ENCODE data around the gene TEP1. TPM values are rescaled to one million over a fixed set of nuclear protein-coding genes. Genes with fewer than 3 reads are reported as not detected.

TEP1 gene
- total RNA-seq, 2 experiments from 2014 or later, result 13.4 to 26.8 TPM

DNA sequence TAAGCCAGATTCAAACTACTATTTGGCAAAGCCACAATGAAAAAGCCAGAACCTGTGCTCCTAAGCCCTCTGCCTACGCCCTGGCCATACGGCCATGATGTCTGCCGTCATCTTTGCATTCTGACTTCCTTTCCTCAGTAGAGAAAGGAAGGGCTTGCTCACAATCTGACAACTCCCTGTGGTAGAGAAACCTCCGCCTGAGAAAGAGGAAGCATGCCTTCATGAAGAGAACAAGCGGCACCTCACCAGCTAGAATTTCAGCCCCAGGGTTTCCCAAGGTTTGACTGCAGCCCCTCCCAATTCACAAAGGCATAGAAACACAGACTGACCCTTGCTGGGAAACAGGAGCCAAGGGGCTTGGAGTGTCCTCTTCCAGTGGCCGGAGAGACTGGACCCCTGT, 25.7 kb downstream of the TEP1 start:
- no peaks in the 10 kb centered on the region for H3K9me3 ChIP-seq (ENCODE audit: low read length)
- BruUV-seq (replicated peaks), result no TSS peak
- no peaks in the 10 kb centered on the region for H3K4me1 ChIP-seq (ENCODE audit: insufficient read depth, low read length, poor library complexity, severe bottlenecking)
- no peaks in the 10 kb centered on the region for H3K9me2 ChIP-seq (ENCODE audit: insufficient read depth, low read length)
- no peak for DNase-seq (ENCODE audit: low spot score)
- intact Hi-C loops (cut with micrococcal nuclease; ENCODE audit: unreplicated experiment), result no loop called here
- H3K4me3 ChIP-seq (ENCODE audit: low read depth, low read length, poor library complexity, severe bottlenecking), result no peak overlapping the region
- ChIA-PET CTCF (ENCODE audit: unreplicated experiment) (no interaction called here), POLR2A (interaction anchor here (0.8 to 1.0 kb wide), 2 partner anchors 28 to 293 kb away, joined by 3 to 5 read pairs; no protein-coding TSS in a partner anchor)
- no peaks in the 10 kb centered on the region for H3K79me2 ChIP-seq (ENCODE audit: insufficient read depth, low read depth, low read length)
- H4K20me1 ChIP-seq (ENCODE audit: insufficient read depth, low read length), result no peaks in the 10 kb centered on the region
- H3K36me3 ChIP-seq (ENCODE audit: insufficient read depth, low read length), result peaks cover 44% of the 10 kb centered on the region; the same call in 1 of the 2 replicates
- no peak for TF ChIP-seq EZH2phosphoT487 (IDR thresholded peaks at IDR 0.05; ENCODE audit: borderline replicate concordance, low read depth, low read length)
- no peak overlapping the region for H2AFZ ChIP-seq (ENCODE audit: low read length)
- H3K27ac ChIP-seq (ENCODE audit: low read depth, low read length, poor library complexity, severe bottlenecking), result no peak overlapping the region
- no peak overlapping the region for H3K4me2 ChIP-seq (ENCODE audit: low read length)

DNA sequence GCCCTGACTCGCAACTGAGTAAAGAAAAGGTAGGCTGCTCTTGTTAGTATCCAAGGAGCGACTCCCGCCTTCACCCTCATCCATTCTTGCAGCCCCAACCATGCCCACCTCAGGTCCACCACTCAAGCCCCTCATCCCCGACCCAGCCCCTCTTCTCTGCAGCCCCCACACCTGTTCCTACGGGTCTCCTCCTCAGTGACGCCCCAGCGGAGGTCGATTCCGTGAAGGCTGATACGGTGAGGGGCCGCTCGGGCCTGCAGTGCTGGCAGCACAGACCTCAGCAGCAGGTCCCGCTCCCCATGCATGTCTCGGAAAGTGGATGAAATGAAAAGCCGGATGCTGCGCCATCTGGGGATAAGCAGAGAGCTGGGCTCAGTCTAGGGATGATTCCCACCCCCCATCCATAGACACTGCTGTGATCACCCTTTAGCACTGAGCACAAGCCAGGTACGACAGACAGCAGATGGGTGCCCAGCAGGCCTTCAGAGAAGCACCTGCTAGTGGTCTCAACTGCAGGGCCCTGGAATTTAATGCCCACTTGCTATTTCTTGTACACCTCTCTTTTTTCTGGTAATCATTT, 26.9 kb downstream of the TEP1 start:
- no peak overlapping the region for H3K4me2 ChIP-seq (ENCODE audit: low read length)
- H3K9me2 ChIP-seq (ENCODE audit: insufficient read depth, low read length), result no peaks in the 10 kb centered on the region
- H3K4me1 ChIP-seq (ENCODE audit: insufficient read depth, low read length, poor library complexity, severe bottlenecking), result no peaks in the 10 kb centered on the region
- POLR2A ChIA-PET, result no interaction called here
- H4K20me1 ChIP-seq (ENCODE audit: insufficient read depth, low read length), result no peaks in the 10 kb centered on the region
- TF ChIP-seq, protein P1, sequence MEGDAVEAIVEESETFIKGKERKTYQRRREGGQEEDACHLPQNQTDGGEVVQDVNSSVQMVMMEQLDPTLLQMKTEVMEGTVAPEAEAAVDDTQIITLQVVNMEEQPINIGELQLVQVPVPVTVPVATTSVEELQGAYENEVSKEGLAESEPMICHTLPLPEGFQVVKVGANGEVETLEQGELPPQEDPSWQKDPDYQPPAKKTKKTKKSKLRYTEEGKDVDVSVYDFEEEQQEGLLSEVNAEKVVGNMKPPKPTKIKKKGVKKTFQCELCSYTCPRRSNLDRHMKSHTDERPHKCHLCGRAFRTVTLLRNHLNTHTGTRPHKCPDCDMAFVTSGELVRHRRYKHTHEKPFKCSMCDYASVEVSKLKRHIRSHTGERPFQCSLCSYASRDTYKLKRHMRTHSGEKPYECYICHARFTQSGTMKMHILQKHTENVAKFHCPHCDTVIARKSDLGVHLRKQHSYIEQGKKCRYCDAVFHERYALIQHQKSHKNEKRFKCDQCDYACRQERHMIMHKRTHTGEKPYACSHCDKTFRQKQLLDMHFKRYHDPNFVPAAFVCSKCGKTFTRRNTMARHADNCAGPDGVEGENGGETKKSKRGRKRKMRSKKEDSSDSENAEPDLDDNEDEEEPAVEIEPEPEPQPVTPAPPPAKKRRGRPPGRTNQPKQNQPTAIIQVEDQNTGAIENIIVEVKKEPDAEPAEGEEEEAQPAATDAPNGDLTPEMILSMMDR (conservative IDR thresholded peaks at IDR 0.05; ENCODE audit: low read length), result no peak
- no peak for TF ChIP-seq EZH2phosphoT487 (IDR thresholded peaks at IDR 0.05; ENCODE audit: borderline replicate concordance, low read depth, low read length)
- H3K27ac ChIP-seq (ENCODE audit: low read depth, low read length, poor library complexity, severe bottlenecking), result no peak overlapping the region
- peaks cover 39% of the 10 kb centered on the region; the same call in 1 of the 2 replicates for H3K36me3 ChIP-seq (ENCODE audit: insufficient read depth, low read length)
- H3K4me3 ChIP-seq (ENCODE audit: low read depth, low read length, poor library complexity, severe bottlenecking), result no peak overlapping the region
- no peaks in the 10 kb centered on the region for H3K79me2 ChIP-seq (ENCODE audit: insufficient read depth, low read depth, low read length)
- CTCF ChIA-PET (ENCODE audit: unreplicated experiment), result no interaction called here
- DNase-seq (ENCODE audit: low spot score), result no peak
- intact Hi-C loops (cut with micrococcal nuclease; ENCODE audit: unreplicated experiment), result no loop called here
- no peaks in the 10 kb centered on the region for H3K9me3 ChIP-seq (ENCODE audit: low read length)
- no TSS peak for BruUV-seq (replicated peaks)
- no peak overlapping the region for H2AFZ ChIP-seq (ENCODE audit: low read length)

DNA sequence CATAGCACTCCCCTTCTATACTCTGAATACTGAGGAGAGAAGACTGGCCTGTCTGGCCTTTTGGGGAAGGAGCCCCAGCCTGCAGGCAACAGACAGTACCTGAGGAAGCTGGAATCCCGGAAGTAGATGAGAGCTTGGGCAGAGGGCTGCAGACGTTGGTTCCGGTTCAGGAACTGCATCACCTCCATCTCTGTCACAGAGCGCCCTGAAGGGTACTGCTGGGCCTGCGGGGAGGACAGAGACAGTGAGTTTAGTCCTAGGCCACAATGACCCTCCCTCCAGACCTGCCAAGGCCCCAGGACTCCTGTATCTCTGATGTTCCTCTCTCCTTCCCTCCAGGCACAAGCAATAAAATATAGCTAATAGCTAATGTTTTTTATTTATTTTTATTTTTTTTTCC, 28.4 kb downstream of the TEP1 start:
- Histone ChIP-seq H3K4me2 (ENCODE audit: low read length) (no peak overlapping the region), H3K4me1 (ENCODE audit: insufficient read depth, low read length, poor library complexity, severe bottlenecking) (no peaks in the 10 kb centered on the region), H4K20me1 (ENCODE audit: insufficient read depth, low read length) (no peaks in the 10 kb centered on the region), H3K9me3 (ENCODE audit: low read length) (no peaks in the 10 kb centered on the region), H3K27ac (ENCODE audit: low read depth, low read length, poor library complexity, severe bottlenecking) (no peak overlapping the region), H2AFZ (ENCODE audit: low read length) (no peak overlapping the region), H3K36me3 (ENCODE audit: insufficient read depth, low read length) (peaks cover 35% of the 10 kb centered on the region; the same call in 1 of the 2 replicates), H3K79me2 (ENCODE audit: insufficient read depth, low read depth, low read length) (no peaks in the 10 kb centered on the region), H3K4me3 (ENCODE audit: low read depth, low read length, poor library complexity, severe bottlenecking) (no peak overlapping the region), H3K9me2 (ENCODE audit: insufficient read depth, low read length) (no peaks in the 10 kb centered on the region)
- TF ChIP-seq, protein P1 (conservative IDR thresholded peaks at IDR 0.05; ENCODE audit: low read length), result no peak
- no peak for TF ChIP-seq EZH2phosphoT487 (IDR thresholded peaks at IDR 0.05; ENCODE audit: borderline replicate concordance, low read depth, low read length)
- no TSS peak for BruUV-seq (replicated peaks)
- ChIA-PET POLR2A (interaction anchor here (0.7 to 1.1 kb wide), 3 partner anchors 12 to 354 kb away, joined by 3 to 4 read pairs (median 3); no protein-coding TSS in a partner anchor), CTCF (ENCODE audit: unreplicated experiment) (no interaction called here)
- intact Hi-C loops (cut with micrococcal nuclease; ENCODE audit: unreplicated experiment), result no loop called here
- DNase-seq (ENCODE audit: low spot score), result no peak

Data from OCI-LY7 (cell line).